T-cell (primary cell): ENCODE results near the gene ECM1. TPM values are rescaled to one million over a fixed set of nuclear protein-coding genes. Genes with fewer than 3 reads are reported as not detected.

ENCODE experiments used
- ATAC-seq, 4 experiments: fragments of 200-7000 bp in 3 of 4; fragments of 150-1000 bp in 1 of 4; cut with Tn5 transposase; replicated peaks in 1 of 4; 1 replicate in 3 of 4; 2 replicates in 1 of 4; pipeline ENCODE4 v1.10.0; 2021; ENCODE audit warnings: moderate library complexity in 3 of 4, mild to moderate bottlenecking in 2 of 4, moderate number of reproducible peaks in 1 of 4
- CTCF ChIA-PET, 2 donors: fragments of 300-600 bp; sonication (Branson Sonifier 250); formaldehyde crosslinking; loops; one replicate each; lab custom pipeline; 2022; ENCODE audit warnings: antibody characterized with exemption in 2 of 2; lab: Charles Lee
- POLR2A ChIA-PET, 2 donors: fragments of 300-600 bp; sonication (Branson Sonifier 250); formaldehyde crosslinking; loops; one replicate each; lab custom pipeline; 2022; ENCODE audit warnings: antibody characterized with exemption in 2 of 2; lab: Charles Lee
- DNase-seq, 35 experiments: peaks; one replicate each; pipeline versions ENCODE4 v3.0.0 to v3.0.0-alpha.2; 2013 to 2023
- H3K27ac ChIP-seq: one replicate; pipeline ENCODE4 v1.5.1; 2013; ENCODE audit warnings: low read length
- H3K27me3 ChIP-seq, 2 experiments: replicated peaks in 1 of 2; 1 replicate in 1 of 2; 2 replicates in 1 of 2; pipeline versions ENCODE4 v1.6.1 to v1.7.0; 2013; ENCODE audit warnings: low read length in 1 of 2, mixed read lengths in 1 of 2; ENCODE audit not compliant: control insufficient read depth in 2 of 2, insufficient read depth in 2 of 2; ENCODE audit errors: extremely low read depth in 1 of 2
- H3K36me3 ChIP-seq, 2 donors: 1 replicate in 1 of 2; 2 replicates in 1 of 2; pipeline versions ENCODE4 v1.6.1 to v1.7.0; 2013; ENCODE audit warnings: low read length in 1 of 2; ENCODE audit not compliant: control insufficient read depth in 2 of 2, insufficient read depth in 1 of 2; ENCODE audit errors: extremely low read depth in 1 of 2
- H3K4me1 ChIP-seq, 2 experiments: 1 replicate in 1 of 2; 2 replicates in 1 of 2; pipeline versions ENCODE4 v1.6.1 to v1.7.0; 2013; ENCODE audit warnings: low read length in 2 of 2, mixed read lengths in 1 of 2; ENCODE audit not compliant: insufficient read depth in 2 of 2, control insufficient read depth in 1 of 2; ENCODE audit errors: extremely low read depth in 1 of 2
- H3K4me3 ChIP-seq, 2 donors: 1 replicate in 1 of 2; 2 replicates in 1 of 2; pipeline versions ENCODE4 v1.5.1 to v1.7.0; 2013; ENCODE audit warnings: mild to moderate bottlenecking in 2 of 2, low read length in 1 of 2, moderate library complexity in 1 of 2; ENCODE audit not compliant: control insufficient read depth in 1 of 2; ENCODE audit errors: extremely low read depth in 1 of 2
- H3K9me3 ChIP-seq: 2 replicates; pipeline ENCODE4 v1.7.0; 2013
- H3K27ac Mint-ChIP-seq, 2 donors: one replicate each; pipeline ENCODE4 v1.8.0; 2020 to 2021; ENCODE audit warnings: mild to moderate bottlenecking in 2 of 2, mixed read lengths in 2 of 2
- H3K27me3 Mint-ChIP-seq, 2 donors: one replicate each; pipeline ENCODE4 v1.8.0; 2021 to 2022; ENCODE audit warnings: mixed read lengths in 2 of 2
- H3K36me3 Mint-ChIP-seq: one replicate; pipeline ENCODE4 v1.8.0; 2021; ENCODE audit warnings: mixed read lengths
- H3K4me1 Mint-ChIP-seq, 3 donors: one replicate each; pipeline ENCODE4 v1.8.0; 2020 to 2022; ENCODE audit warnings: mixed read lengths in 3 of 3, mild to moderate bottlenecking in 1 of 3
- H3K4me3 Mint-ChIP-seq, 3 donors: one replicate each; pipeline ENCODE4 v1.8.0; 2020 to 2022; ENCODE audit warnings: mild to moderate bottlenecking in 3 of 3, mixed read lengths in 3 of 3, moderate library complexity in 3 of 3
- H3K9me3 Mint-ChIP-seq, 3 donors: one replicate each; pipeline ENCODE4 v1.8.0; 2020 to 2022; ENCODE audit warnings: mixed read lengths in 3 of 3
- WGBS: methylation state at CpG from one replicate; pipeline ENCODE4 v1.1.5; 2013; ENCODE audit warnings: missing lambda C conversion rate; ENCODE audit not compliant: insufficient coverage; 5-methylcytosine and 5-hydroxymethylcytosine counted together
- total RNA-seq, 35 experiments: library from RNA in 6 of 35; stranded (reverse) in 6 of 35; fragments of 120-200 nt in 1 of 35; gene quantifications; one replicate each; pipeline versions ENCODE4 v1.2.1 to v1.2.4 and lab custom pipeline; 2013 to 2026

ECM1 gene
- total RNA-seq, 5 donors from 2014 or later (not counting 1 experiment from before 2014, with no cell fraction given), result 0.25 to 2.9 (median 1.2) TPM

- WGBS, result 93% methylated on average over 7 of the region's 9 CpGs
- peaks cover 0 to 11% of the 10 kb centered on the region in 2 experiments for H3K4me1 ChIP-seq
- Mint-ChIP-seq H3K27ac (no peak overlapping the region), H3K4me1 (peaks cover 11 to 25% (median 22%) of the 10 kb centered on the region in 3 donors), H3K4me3 (peak overlapping the region; percentile 83 to 91 (median 87)), H3K36me3 (no peaks in the 10 kb centered on the region), H3K9me3 (no peaks in the 10 kb centered on the region), H3K27me3 (no peaks in the 10 kb centered on the region)
- H3K27ac ChIP-seq, result no peak overlapping the region
- H3K36me3 ChIP-seq, result no peaks in the 10 kb centered on the region
- no peak for DNase-seq
- ATAC-seq, result no peak
- CTCF ChIA-PET, result no interaction called here
- no peaks in the 10 kb centered on the region for H3K9me3 ChIP-seq
- POLR2A ChIA-PET, result interaction anchor here in 1 of 2 donors (0.6 kb wide), 1 partner anchor 64 kb away, joined by 4 read pairs; no protein-coding TSS in a partner anchor
- no peaks in the 10 kb centered on the region for H3K27me3 ChIP-seq
- H3K4me3 ChIP-seq, result no peak overlapping the region
Measured at GRCh38 chr1:150514260-150514659, 6.4 kb downstream of the ECM1 start.

GRCh38 chr1:150514913-150515327 is 7.0 kb downstream of the ECM1 start:
- ChIA-PET POLR2A (interaction anchor here in 1 of 2 donors (0.6 to 1.0 kb wide), 4 partner anchors 13 to 137 kb away, joined by 3 to 9 read pairs (median 3); no protein-coding TSS in a partner anchor), CTCF (interaction anchor here (0.6 to 1.0 kb wide), 3 partner anchors 25 to 267 kb away, joined by 3 to 4 read pairs (median 4); partner anchors contain the start of gene ENSA (in 1 of the 2))
- Mint-ChIP-seq H3K27me3 (no peaks in the 10 kb centered on the region), H3K4me1 (peaks cover 11 to 25% (median 22%) of the 10 kb centered on the region in 3 donors), H3K36me3 (no peaks in the 10 kb centered on the region), H3K27ac (peak overlapping the region in 1 of 2 donors; percentile 73), H3K4me3 (peak overlapping the region; percentile 83 to 91 (median 87)), H3K9me3 (no peaks in the 10 kb centered on the region)
- DNase-seq (no peak), ATAC-seq (no peak)
- Histone ChIP-seq H3K4me1 (peaks cover 0 to 11% of the 10 kb centered on the region in 2 experiments), H3K4me3 (peak overlapping the region; percentile 63 to 71), H3K9me3 (no peaks in the 10 kb centered on the region), H3K36me3 (no peaks in the 10 kb centered on the region), H3K27me3 (no peaks in the 10 kb centered on the region), H3K27ac (no peak overlapping the region)
- 42% methylated on average over 20 of the region's 21 CpGs for WGBS

- Histone ChIP-seq H3K4me3 (peak within 1 kb of the TSS; percentile 63 to 71), H3K9me3 (no peaks in the 10 kb centered on the region), H3K4me1 (peaks cover 0 to 11% of the 10 kb centered on the region in 2 experiments), H3K36me3 (no peaks in the 10 kb centered on the region), H3K27me3 (no peaks in the 10 kb centered on the region), H3K27ac (peak within 1 kb of the TSS; percentile 26)
- under 1% methylated on average over 45 of the region's 54 CpGs for WGBS
- ATAC-seq, result peak; percentile 98 to 99 (median 99)
- DNase-seq, result peak; percentile 74 to 93 (median 81)
- no peaks in the 10 kb centered on the region for H3K36me3 Mint-ChIP-seq
- no peaks in the 10 kb centered on the region for H3K9me3 Mint-ChIP-seq
- peak within 1 kb of the TSS; percentile 83 to 91 (median 87) for H3K4me3 Mint-ChIP-seq
- peak within 1 kb of the TSS; percentile 73 for H3K27ac Mint-ChIP-seq
- H3K4me1 Mint-ChIP-seq, result peaks cover 11 to 22% (median 21%) of the 10 kb centered on the region in 3 donors
- ChIA-PET CTCF (interaction anchor here (0.5 to 1.0 kb wide), 9 partner anchors 14 to 736 kb away, joined by 3 to 6 read pairs (median 3); partner anchors contain the start of gene ENSA (in 1 of the 2)), POLR2A (interaction anchor here (0.6 to 1.0 kb wide), 5 partner anchors 14 to 364 kb away, joined by 3 to 9 read pairs (median 3); no protein-coding TSS in a partner anchor)
- no peaks in the 10 kb centered on the region for H3K27me3 Mint-ChIP-seq
Measured at GRCh38 chr1:150515328-150516049, 7.6 kb downstream of the ECM1 start, which contains the start of gene FALEC. Gene FALEC, plus strand, starts transcription at chr1:150515752.

GRCh38 chr1:150516050-150516591 is 8.2 kb downstream of the ECM1 start:
- H3K36me3 ChIP-seq, result no peaks in the 10 kb centered on the region
- peak in 5 of 35 experiments; percentile 7 to 31 (median 9) for DNase-seq
- ChIA-PET CTCF (interaction anchor here (0.5 to 1.1 kb wide), 8 partner anchors 14 to 736 kb away, joined by 3 to 6 read pairs (median 3); partner anchors contain the start of gene ENSA (in 1 of the 2)), POLR2A (interaction anchor here (0.7 to 1.0 kb wide), 2 partner anchors 28 to 364 kb away, joined by 3 read pairs; no protein-coding TSS in a partner anchor)
- peak overlapping the region; percentile 62 to 73 for H3K27ac Mint-ChIP-seq
- H3K27me3 ChIP-seq, result no peaks in the 10 kb centered on the region
- no peak overlapping the region for H3K27ac ChIP-seq
- H3K9me3 ChIP-seq, result no peaks in the 10 kb centered on the region
- H3K4me3 Mint-ChIP-seq, result peak overlapping the region; percentile 83 to 91 (median 87)
- H3K4me1 ChIP-seq, result peaks cover 0 to 11% of the 10 kb centered on the region in 2 experiments
- peak overlapping the region; percentile 63 to 71 for H3K4me3 ChIP-seq
- H3K36me3 Mint-ChIP-seq, result no peaks in the 10 kb centered on the region
- no peaks in the 10 kb centered on the region for H3K9me3 Mint-ChIP-seq
- H3K4me1 Mint-ChIP-seq, result peaks cover 11 to 22% (median 20%) of the 10 kb centered on the region in 3 donors
- peak in 3 of 4 experiments; percentile 2 to 20 (median 3) for ATAC-seq
- WGBS, result 4% methylated on average over 16 of the region's 19 CpGs
- H3K27me3 Mint-ChIP-seq, result no peaks in the 10 kb centered on the region

GRCh38 chr1:150516616-150517015 is 8.7 kb downstream of the ECM1 start:
- Mint-ChIP-seq H3K4me3 (peak overlapping the region; percentile 83 to 91 (median 87)), H3K27me3 (no peaks in the 10 kb centered on the region), H3K4me1 (peaks cover 11 to 22% (median 20%) of the 10 kb centered on the region in 3 donors), H3K27ac (peak overlapping the region; percentile 62 to 73), H3K9me3 (no peaks in the 10 kb centered on the region), H3K36me3 (no peaks in the 10 kb centered on the region)
- no peaks in the 10 kb centered on the region for H3K9me3 ChIP-seq
- H3K4me1 ChIP-seq, result peaks cover 0 to 11% of the 10 kb centered on the region in 2 experiments
- no peak overlapping the region for H3K27ac ChIP-seq
- H3K27me3 ChIP-seq, result no peaks in the 10 kb centered on the region
- no peak for ATAC-seq
- no peak overlapping the region for H3K4me3 ChIP-seq
- CTCF ChIA-PET, result interaction anchor here (0.7 to 1.1 kb wide), 3 partner anchors 13 to 54 kb away, joined by 3 to 6 read pairs (median 5); no protein-coding TSS in a partner anchor
- POLR2A ChIA-PET, result no interaction called here
- no peaks in the 10 kb centered on the region for H3K36me3 ChIP-seq
- DNase-seq, result peak in 1 of 35 experiments; percentile 21
- 100% methylated on average over 1 of the region's 4 CpGs for WGBS
